Erythroblast (primary cell): ENCODE data around the gene TMEM154.

ENCODE experiments used
- DNase-seq, 2 experiments: peaks; one replicate each; lab custom pipeline; 2025; lab: John Stamatoyannopoulos, UW
- GATA1 ChIP-seq: IDR thresholded peaks from 2 replicates; pipeline ENCODE4 v1.6.1; 2011; ENCODE audit warnings: low read depth, mild to moderate bottlenecking, control low read depth, low read length, moderate library complexity
- POLR2A ChIP-seq: IDR thresholded peaks from 2 replicates; pipeline ENCODE4 v1.6.1; 2011; ENCODE audit warnings: mild to moderate bottlenecking, low read length

Gene TMEM154

DNA sequence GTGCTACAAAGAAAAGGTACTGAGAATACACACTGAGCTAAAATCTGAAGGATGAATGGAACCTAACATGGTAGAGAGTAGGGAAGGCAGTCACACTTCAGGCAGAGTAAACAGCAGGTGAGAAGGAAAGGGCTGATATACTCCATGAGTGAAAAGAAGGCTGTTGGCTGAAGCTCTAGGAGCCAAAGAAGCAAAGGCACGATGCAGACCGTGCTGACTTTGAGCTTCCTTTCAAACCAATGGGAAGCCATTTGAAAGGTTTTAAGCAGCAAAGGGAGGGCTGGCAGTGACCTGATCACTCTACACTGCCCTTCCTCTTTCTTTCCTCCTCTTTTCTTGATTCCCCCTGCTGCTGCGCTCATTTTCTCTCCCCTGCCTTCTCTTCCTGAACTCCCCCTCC is 66.4 kb downstream of the TMEM154 start:
- no peak for TF ChIP-seq POLR2A
- TF ChIP-seq GATA1, result no peak
- no peak for DNase-seq

DNA sequence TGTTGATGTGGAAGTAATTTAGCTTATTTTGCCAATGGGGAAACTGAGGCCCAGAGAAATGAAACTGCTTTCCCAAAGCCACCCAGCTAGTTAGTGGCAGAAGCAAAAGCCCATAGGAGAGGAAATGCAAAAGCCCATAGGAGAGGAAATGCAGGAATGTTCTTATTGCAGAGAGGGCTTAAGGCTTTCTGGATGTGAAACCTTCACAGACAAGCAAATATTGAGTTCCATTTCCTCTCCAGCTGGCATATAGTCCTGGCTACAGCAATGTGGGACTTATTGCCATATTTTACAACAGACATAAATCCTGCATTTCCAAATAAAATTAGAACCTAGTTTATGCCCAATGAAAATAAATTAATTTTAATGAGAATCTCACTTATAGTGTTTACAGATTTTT is 69.7 kb downstream of the TMEM154 start:
- TF ChIP-seq GATA1 (no peak), POLR2A (no peak)
- DNase-seq, result peak in 1 of 2 experiments; percentile 39

DNA sequence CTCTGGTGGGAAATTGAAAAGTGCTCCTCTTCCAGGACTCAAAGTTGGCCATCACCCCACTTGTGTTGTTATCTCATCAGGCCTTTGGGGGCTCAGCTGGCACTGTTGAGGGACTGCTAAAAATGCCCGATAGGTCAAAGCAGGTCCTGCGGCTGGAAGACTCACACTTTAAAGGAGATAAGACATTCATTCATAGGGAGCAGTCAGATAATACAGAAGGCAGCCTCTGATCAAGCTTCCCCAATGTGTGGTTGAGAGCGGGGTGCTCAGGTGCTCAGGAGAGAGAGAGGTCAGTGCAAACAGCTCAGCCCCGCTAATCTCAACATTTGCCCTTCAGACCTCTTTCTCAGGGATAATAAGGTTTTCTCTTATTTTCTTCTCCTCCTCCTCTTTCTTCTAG is 70.3 kb downstream of the TMEM154 start:
- TF ChIP-seq POLR2A (peak; percentile 19), GATA1 (peak; percentile 85)
- DNase-seq, result peak; percentile 88 to 98

DNA sequence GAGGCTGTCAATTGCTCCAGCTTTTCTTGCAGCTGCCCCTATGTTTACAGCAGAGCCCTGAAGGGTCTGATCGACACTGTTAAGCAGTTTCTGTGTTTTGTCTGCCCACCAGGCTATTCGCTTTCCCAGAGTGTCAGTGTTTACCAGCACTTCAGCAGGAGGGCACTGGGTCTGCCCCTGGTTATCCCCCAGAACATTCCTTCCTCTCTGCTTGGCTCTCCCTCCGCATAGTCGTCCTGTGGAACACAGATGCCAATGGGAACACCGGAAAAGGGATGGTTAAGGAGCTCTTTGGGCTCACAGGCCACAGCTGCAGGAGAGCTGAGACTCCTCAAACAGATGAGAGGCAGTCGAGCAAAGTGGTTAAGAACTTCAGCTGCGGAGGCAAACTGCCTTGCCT is 72.6 kb downstream of the TMEM154 start:
- TF ChIP-seq GATA1, result no peak
- TF ChIP-seq POLR2A, result no peak
- no peak for DNase-seq

DNA sequence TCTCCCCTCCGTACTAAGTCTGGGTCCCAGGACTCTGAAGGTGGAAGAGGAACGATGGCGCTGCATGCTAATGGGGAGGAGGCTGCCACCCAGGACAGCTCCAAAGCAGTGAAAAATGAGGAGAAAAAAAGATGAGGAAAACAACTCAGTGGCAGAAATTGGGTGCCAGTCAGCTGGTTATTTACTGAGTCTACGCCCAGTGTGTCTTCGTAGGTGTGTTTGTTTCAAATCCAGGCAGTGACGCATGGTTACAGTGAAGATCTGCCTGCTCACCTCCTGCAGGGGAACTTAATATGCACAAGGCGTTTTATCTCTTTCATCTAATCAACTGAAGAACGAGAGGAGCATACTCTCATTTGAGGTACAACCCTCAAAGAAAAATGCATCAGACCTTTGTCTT is 73.0 kb downstream of the TMEM154 start:
- peak; percentile 29 to 55 for DNase-seq
- TF ChIP-seq GATA1 (no peak), POLR2A (no peak)

DNA sequence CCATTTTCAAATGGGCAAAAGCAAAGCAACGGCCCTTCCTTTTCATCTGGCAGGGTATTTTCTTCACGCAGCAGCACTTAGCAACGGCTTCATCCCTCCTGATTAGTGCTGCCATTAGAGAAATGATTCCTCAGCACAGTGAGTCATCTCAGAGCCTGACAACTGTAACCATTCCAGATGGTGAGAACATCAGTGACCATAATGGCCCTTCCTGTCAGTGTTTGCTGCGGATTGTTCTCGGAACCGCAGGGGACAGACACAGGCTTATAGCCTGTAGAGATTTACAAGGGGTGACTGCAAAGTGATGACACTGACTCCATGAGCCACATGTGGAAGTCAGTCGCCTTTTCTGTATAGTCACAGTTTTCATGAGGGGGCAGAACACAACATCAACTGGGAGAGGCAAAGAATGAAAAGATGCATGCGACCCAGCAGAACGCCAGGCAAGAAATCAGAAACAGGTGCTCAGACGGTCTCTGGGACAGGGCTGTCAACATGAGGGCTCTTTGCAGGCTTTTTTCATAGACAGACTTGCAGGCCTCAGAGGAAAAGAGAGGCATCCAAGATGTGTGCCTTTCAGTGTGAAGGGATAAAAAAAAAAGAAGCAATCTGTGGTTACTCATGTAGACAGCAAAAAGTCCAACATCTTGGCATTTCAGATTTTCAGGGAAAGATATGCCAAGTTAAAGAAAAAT is 74.0 kb downstream of the TMEM154 start:
- DNase-seq, result peak in 1 of 2 experiments; percentile 12
- no peak for TF ChIP-seq GATA1
- no peak for TF ChIP-seq POLR2A

DNA sequence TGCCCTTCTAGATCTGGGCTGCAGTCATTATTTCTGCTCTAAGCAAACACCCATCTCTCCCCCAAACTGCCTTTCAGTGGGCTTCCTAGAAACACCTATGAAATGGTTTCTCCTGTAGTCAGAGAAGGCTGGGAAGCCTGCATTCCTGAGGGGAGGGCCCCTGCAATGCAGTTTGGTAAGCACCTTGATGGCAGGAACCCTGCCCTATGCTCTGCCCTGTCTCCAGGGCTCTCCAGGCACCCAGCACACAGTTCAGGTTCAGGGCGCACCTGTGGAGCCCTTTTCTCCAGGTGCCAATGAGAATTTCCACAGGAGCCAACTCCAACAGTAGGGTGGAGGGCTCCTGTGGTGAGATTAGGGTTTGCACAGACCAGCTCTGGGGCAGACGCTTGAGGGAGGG is 74.8 kb downstream of the TMEM154 start:
- no peak for TF ChIP-seq POLR2A
- no peak for TF ChIP-seq GATA1
- no peak for DNase-seq

DNA sequence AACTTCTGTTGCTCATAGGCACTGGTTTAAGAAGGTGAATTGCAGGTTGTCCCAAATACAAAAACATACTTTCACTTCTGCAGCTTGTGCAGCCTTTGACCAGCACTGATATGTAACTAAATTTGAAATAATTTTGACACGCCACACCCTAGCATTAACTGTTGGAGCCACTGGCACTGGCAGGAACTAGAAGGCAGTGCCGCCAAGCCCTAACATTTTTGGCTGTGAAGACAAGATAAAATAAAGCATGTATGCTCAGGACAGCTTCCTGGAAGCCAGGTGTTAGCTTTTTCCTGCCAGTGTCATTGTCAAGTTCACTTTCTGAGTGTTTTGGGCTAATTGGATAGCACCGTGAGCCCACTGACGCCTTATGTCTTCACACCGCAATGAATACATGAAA is 78.6 kb downstream of the TMEM154 start:
- DNase-seq, result peak in 1 of 2 experiments; percentile 20
- TF ChIP-seq POLR2A (no peak), GATA1 (no peak)

DNA sequence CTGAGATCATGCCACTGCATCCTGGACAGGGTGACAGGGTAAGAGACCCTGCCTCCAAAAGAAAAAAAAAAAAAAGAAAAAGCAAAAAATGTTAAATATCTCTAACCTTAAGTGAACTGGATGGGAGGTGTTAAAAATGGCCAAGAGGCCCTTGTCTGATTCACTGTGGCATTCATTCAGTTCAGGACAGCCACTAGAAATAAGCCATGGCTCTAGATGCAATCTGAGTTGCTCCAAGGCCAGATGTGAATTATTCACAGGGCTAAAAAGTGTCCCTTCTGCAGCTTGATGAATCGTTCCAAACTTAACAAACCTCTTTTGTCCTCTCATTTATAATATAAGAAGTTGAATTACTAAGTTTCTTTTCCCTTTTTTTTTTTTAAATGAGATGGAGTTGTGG is 80.2 kb downstream of the TMEM154 start:
- TF ChIP-seq GATA1, result no peak
- TF ChIP-seq POLR2A, result no peak
- no peak for DNase-seq

DNA sequence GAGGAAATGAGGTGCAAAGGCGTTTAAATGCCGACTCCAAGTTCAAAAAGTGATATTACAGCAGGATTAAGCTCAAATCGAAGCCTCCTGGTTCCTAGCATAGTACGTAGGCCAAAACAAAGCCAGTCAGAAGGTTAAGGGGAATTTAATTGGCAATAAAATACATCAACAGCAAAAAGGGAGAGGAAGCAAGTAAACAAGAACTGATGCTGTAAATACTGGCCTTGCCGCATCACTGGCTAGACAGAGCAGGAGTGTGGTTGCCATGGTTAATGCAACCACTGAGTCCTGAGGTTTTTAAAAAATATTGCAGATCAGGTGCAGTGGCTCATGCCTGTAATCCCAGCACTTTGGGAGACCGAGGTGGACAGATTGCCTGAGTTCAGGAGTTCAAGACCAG is 80.7 kb downstream of the TMEM154 start:
- TF ChIP-seq GATA1, result no peak
- no peak for TF ChIP-seq POLR2A
- DNase-seq, result no peak

DNA sequence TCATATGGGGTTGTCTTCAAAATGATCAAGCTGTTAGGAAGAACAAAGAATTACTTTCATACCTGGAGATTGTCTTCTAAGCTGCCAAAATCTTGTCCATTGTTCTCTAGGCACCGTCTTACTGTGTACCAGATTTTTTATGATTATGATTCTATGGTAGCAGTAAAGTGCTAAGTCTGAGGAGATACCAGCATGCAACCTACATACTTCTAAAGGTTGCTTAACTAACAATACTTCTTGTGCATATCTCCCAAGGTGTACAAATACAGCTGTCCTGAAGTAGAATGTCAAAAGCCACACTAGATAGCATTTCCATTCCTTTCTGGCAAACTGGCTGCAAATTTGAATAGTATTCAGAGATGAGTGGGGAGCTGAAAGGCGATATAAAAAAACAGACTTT is 81.3 kb downstream of the TMEM154 start:
- TF ChIP-seq GATA1 (no peak), POLR2A (no peak)
- no peak for DNase-seq

DNA sequence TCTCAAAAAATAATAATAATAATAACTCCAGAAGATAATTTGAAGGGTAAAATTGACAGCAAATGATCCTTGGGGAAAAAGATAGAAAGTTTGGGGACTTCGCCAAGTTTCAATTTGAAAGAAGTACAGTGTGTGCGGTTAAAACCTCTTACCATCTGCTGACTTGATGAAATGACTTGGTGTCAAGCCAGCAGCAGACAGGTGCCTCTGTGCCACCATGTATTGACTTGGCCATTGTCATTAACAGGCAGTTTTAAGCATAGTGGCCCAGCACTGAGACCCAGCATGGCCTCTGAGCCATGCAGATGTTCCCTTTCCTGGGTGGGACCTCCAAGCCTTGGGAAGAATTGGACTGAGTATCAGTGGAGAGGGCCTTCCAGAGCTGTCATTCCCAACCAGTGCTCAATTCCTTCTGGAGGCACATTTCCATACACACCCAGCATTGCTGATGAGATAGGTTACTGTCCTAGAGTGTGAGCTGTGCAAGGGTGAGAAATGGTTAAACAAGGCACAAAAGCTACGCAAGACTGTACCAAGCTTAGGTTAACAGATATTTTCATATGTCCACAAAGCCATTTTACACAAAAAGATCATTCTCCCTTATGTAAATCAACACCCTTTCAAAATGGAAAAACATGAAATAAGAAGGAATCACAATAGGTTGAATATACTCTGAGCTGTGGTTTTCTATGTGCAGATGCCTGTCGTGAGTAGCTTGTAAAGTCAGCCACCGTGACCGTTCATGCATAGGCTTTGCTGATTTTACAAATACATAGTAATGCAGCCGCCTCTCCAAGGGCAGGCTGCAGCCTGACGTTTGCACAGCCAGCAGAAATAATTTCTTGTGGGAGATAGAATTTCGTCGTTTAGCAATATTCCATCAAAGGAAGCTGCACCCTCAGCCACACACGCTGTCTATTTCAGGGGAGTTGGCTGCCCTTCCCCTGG is 84.5 kb downstream of the TMEM154 start:
- no peak for DNase-seq
- TF ChIP-seq GATA1 (no peak), POLR2A (no peak)

DNA sequence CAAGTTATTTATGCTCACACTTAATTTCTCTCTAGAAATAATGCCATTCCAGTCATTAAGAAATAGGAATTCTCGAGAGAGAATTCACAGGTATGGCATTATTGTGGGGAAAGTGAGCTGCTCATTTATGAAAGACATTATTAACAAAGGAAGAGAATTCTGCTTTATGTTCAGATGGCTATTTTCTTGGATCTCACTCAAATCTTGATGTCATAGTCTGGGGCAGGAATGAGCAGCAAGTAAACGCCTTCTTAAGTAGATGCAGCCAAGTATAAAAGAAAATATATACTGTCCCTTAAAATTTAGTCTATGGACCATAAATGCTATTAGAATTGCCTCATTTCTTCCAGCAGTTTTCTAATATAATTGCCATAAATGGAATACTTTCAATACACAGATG is 85.7 kb downstream of the TMEM154 start:
- no peak for TF ChIP-seq POLR2A
- TF ChIP-seq GATA1, result no peak
- no peak for DNase-seq

DNA sequence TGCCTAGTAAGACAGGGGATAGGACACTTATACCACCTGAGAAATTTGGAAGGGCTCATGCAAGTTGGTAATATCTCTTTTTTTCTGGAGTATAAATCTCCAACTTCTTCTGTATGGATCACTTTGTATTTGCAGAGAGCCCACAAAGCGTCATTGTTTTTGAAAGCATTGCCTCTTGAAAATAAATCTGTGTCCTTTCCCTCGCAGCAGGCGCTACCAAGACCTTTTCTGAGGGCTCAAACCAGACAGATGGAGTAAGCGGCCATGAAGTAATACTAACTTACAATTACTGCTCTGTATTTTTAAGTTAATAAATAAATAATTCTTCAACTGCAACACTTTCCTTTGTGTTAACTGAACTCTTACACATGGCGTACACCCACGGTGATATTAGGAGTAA is 87.9 kb downstream of the TMEM154 start:
- TF ChIP-seq GATA1, result no peak
- TF ChIP-seq POLR2A, result no peak
- DNase-seq, result no peak
